ENCODE results near the gene AKR1D1.
"Not testable (repeated sequence)": the region's sequence is repeated elsewhere in the genome, so short reads cannot be mapped to it uniquely, and the experiment has no call there.

AKR1D1 gene

DNA sequence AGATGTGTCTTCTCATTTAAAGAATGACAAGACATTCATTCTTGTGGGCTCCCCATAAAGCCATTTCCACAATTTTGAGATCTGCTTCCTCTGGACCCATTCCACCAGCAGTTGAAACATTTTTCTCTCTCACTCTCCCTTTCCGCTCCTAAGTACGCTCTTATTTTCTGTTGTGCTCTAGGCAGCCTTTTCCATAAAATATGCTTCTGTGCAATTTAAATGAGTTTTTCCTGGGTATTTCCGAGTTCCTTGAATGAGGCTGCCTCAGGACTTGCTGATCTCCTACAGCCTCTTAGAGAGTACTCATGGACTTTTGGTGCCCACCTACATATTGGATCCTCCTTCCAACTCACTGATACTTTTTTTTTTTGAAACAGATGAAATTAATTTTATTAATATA lies 23.6 kb upstream of the AKR1D1 start:
- CTCF ChIA-PET, result no interaction called here
- TF ChIP-seq L3MBTL2 (conservative IDR thresholded peaks at IDR 0.05), result no peak
- no peak for TF ChIP-seq HDGF (IDR thresholded peaks at IDR 0.05; ENCODE audit: borderline replicate concordance)
- TF ChIP-seq FOXA1 (IDR thresholded peaks at IDR 0.05), result no peak
- no peak for TF ChIP-seq NFRKB (IDR thresholded peaks at IDR 0.05)
- TF ChIP-seq FOXM1 (IDR thresholded peaks at IDR 0.05; ENCODE audit: borderline replicate concordance), result no peak
- no peak for TF ChIP-seq LEF1 (IDR thresholded peaks at IDR 0.05; ENCODE audit: borderline replicate concordance)
- TF ChIP-seq, protein P1, sequence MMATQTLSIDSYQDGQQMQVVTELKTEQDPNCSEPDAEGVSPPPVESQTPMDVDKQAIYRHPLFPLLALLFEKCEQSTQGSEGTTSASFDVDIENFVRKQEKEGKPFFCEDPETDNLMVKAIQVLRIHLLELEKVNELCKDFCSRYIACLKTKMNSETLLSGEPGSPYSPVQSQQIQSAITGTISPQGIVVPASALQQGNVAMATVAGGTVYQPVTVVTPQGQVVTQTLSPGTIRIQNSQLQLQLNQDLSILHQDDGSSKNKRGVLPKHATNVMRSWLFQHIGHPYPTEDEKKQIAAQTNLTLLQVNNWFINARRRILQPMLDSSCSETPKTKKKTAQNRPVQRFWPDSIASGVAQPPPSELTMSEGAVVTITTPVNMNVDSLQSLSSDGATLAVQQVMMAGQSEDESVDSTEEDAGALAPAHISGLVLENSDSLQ (IDR thresholded peaks at IDR 0.05), result no peak
- TF ChIP-seq CTBP1 (IDR thresholded peaks at IDR 0.05; ENCODE audit: borderline replicate concordance), result no peak
- POLR2A ChIA-PET, result no interaction called here
- DNase-seq (ENCODE audit: extremely low spot score), result no peak

DNA sequence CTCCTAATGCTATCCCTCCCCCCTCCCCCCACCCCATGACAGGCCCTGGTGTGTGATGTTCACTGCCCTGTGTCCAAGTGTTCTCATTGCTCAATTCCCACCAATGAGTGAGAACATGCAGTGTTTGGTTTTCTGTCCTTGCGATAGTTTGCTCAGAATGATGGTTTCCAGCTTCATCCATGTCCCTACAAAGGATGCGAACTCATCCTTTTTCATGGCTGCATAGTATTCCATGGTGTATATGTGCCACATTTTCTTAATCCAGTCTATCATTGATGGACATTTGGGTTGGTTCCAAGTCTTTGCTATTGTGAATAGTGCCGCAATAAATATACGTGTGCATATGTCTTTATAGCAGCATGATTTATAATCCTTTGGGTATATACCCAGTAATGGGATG lies 20.6 kb upstream of the AKR1D1 start:
- CTCF ChIA-PET; POLR2A ChIA-PET; DNase-seq (ENCODE audit: extremely low spot score): not testable (repeated sequence)

DNA sequence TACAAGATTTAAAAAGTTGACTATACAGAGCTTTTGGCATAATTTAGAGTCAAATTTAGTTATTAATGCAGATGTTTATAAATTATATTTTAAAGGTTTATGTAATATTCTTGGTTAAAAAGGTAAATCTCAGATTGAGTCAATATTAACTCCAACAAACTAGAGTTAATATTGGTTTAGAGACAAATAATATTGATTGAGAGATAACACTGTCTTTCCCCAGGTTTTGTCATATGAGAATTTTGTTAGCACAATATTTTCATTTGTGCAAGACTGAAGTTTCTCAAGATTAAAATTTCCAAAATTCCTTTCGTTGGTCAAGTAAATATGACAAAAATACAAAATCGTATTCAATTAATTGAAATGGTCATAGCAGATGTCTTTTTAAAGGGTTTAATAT lies 12.9 kb upstream of the AKR1D1 start:
- ChIA-PET CTCF (no interaction called here), POLR2A (no interaction called here)
- no peak for DNase-seq (ENCODE audit: extremely low spot score)
- TF ChIP-seq SUZ12 (IDR thresholded peaks at IDR 0.05), result no peak

DNA sequence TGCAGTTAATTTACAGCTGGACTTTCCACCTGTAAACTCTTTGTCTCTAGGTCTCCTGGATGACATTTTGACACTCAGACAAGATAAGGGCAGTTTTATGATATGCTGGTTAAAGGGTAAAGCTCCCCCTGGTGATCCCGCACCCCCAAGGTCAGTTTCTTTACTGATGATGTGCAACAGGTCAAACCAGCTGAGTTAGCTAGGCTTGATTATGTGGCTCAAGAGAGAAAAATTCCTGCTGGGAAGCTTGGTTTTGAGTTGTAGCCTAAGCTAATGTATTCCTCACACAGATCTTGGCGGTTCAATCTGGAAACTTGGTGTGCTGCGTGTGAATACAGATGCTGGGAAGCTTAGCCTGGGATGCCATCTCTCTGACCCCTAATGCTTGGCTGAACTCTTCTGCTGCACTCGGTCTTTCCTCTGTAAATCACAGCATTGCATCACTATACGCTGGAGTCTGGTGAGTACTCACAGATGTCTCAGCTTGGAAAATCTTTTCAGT lies 11.4 kb upstream of the AKR1D1 start:
- CTCF ChIA-PET, result interaction anchor here (0.8 to 1.1 kb wide), 2 partner anchors 60 to 674 kb away, joined by 3 read pairs; no protein-coding TSS in a partner anchor
- no peak for DNase-seq (ENCODE audit: extremely low spot score)

DNA sequence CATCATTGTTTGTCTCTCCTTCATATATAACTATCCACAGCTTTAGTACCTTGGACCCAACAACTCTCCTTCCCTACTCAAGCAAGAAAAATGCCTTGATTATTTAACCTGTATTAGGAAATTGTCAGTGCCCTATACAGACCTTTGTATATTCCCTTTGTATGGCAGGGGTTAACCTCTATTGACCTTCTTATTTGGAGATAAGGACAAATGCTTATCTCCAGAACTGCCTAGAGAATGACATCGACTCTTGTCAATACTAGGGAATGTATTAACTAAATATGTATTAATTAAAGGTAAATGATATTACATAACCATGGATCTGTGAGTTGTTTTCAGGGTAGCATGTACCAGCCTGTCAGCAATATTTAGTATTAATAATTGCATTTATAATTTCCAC lies 10.4 kb upstream of the AKR1D1 start:
- POLR2A ChIA-PET, result no interaction called here
- no peak for DNase-seq (ENCODE audit: extremely low spot score)
- CTCF ChIA-PET, result no interaction called here
- no peak for TF ChIP-seq BHLHE40 (IDR thresholded peaks at IDR 0.05; ENCODE audit: borderline replicate concordance)
- no peak for TF ChIP-seq SUZ12 (IDR thresholded peaks at IDR 0.05)
- no peak for TF ChIP-seq LEF1 (IDR thresholded peaks at IDR 0.05; ENCODE audit: borderline replicate concordance)
- TF ChIP-seq FOXK2 (IDR thresholded peaks at IDR 0.05), result no peak

More for the DNA sequence above, 11.4 kb upstream of the AKR1D1 start:
- POLR2A ChIA-PET, result no interaction called here
- TF ChIP-seq LEF1 (IDR thresholded peaks at IDR 0.05; ENCODE audit: borderline replicate concordance) (no peak), ELF4 (IDR thresholded peaks at IDR 0.05) (no peak), TARDBP (IDR thresholded peaks at IDR 0.05) (no peak)
- TF ChIP-seq, protein P1 (IDR thresholded peaks at IDR 0.05), result no peak

DNA sequence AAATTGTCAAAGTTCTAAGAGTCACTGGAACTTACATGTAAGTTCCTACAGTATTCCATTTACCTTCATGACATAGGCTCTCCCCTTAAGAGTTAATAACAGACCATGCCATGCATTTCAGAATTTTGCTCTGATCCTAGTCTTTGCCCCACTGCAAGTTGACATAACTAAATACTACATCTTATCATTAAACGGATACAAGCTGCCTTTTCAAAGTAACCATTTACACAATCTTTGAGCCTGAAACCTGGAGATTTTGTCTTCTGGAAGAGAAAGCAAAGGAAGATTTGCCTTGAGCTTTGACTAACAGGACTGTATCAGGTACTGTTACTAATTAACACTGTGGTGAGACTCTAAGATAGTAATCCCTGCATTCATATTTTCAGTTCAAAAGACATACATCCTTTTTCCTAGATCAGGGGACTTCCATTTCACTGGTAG lies 9.3 kb upstream of the AKR1D1 start:
- CTCF ChIA-PET, result no interaction called here
- POLR2A ChIA-PET, result no interaction called here
- TF ChIP-seq LEF1 (IDR thresholded peaks at IDR 0.05; ENCODE audit: borderline replicate concordance) (no peak), HDGF (IDR thresholded peaks at IDR 0.05; ENCODE audit: borderline replicate concordance) (no peak), ZNF384 (IDR thresholded peaks at IDR 0.05) (no peak), SP1 (IDR thresholded peaks at IDR 0.05) (no peak), CTBP1 (IDR thresholded peaks at IDR 0.05; ENCODE audit: borderline replicate concordance) (no peak), FOXM1 (IDR thresholded peaks at IDR 0.05; ENCODE audit: borderline replicate concordance) (no peak), FOXA1 (IDR thresholded peaks at IDR 0.05) (no peak), TARDBP (IDR thresholded peaks at IDR 0.05) (no peak), SUZ12 (IDR thresholded peaks at IDR 0.05) (no peak), ARNT (IDR thresholded peaks at IDR 0.05) (no peak)
- TF ChIP-seq, protein P1 (IDR thresholded peaks at IDR 0.05), result no peak
- no peak for DNase-seq (ENCODE audit: extremely low spot score)

DNA sequence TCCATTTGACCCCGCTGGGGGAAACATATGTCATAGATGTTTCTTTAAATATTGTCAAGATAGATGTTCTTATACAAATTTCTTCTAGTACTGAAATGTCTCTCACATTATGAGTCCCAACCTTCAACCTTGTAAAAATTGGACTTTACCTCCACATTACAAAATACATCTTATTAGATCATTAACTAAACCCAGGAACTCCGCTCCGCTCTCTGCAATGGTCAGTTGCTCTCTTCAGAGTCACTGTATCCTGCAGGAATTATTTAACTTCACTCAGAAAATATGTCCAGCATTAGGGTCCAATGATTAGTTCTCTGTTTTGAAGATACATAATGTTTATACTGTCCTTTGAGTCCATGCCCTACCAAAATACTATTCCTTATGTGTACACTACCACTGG lies 8.5 kb upstream of the AKR1D1 start:
- TF ChIP-seq TARDBP (IDR thresholded peaks at IDR 0.05) (no peak), ELF4 (IDR thresholded peaks at IDR 0.05) (no peak), CTBP1 (IDR thresholded peaks at IDR 0.05; ENCODE audit: borderline replicate concordance) (no peak), L3MBTL2 (conservative IDR thresholded peaks at IDR 0.05) (no peak), ZNF384 (IDR thresholded peaks at IDR 0.05) (no peak), ARNT (IDR thresholded peaks at IDR 0.05) (no peak), NFRKB (IDR thresholded peaks at IDR 0.05) (no peak), SP1 (IDR thresholded peaks at IDR 0.05) (no peak), SUZ12 (IDR thresholded peaks at IDR 0.05) (no peak), FOXA1 (IDR thresholded peaks at IDR 0.05) (no peak), LEF1 (IDR thresholded peaks at IDR 0.05; ENCODE audit: borderline replicate concordance) (no peak), FOXK2 (IDR thresholded peaks at IDR 0.05) (no peak), FOXM1 (IDR thresholded peaks at IDR 0.05; ENCODE audit: borderline replicate concordance) (no peak), BHLHE40 (IDR thresholded peaks at IDR 0.05; ENCODE audit: borderline replicate concordance) (no peak), HDGF (IDR thresholded peaks at IDR 0.05; ENCODE audit: borderline replicate concordance) (no peak)
- TF ChIP-seq, protein P1 (IDR thresholded peaks at IDR 0.05), result no peak
- ChIA-PET POLR2A (no interaction called here), CTCF (no interaction called here)
- no peak for DNase-seq (ENCODE audit: extremely low spot score)
